CD4-positive, alpha-beta T cell treated with Interleukin-2 at 100 ng/mL for 4 hours (primary cell): ENCODE data around the gene DSCAM.

Source experiments
- DNase-seq: peaks from one replicate; pipeline ENCODE4 v3.0.0-alpha.2; 2020; ENCODE audit warnings: low spot score

The DSCAM gene

GRCh38 chr21:40706806-40707655 is 139.9 kb downstream of the DSCAM start:
- no peak for DNase-seq

DNA sequence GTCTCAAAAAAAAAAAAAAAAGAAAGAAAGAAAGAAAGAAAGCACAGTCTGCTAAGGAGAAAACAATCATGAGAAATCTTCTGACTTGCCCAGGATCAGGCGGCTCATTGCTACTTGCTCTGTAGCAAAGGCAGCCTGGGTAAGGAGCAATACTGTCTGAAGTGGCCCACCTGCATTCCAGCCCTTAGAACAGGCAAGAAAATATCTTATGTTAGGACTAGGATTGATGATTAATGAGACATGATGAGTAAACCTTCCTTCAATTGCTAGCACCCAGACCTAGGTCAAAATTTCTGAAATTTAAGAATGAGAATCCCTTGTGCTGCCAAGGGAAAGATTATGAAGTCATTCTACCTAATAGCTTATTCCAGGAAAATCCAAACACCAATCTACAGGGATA is 140.8 kb downstream of the DSCAM start:
- DNase-seq = no peak

DNA sequence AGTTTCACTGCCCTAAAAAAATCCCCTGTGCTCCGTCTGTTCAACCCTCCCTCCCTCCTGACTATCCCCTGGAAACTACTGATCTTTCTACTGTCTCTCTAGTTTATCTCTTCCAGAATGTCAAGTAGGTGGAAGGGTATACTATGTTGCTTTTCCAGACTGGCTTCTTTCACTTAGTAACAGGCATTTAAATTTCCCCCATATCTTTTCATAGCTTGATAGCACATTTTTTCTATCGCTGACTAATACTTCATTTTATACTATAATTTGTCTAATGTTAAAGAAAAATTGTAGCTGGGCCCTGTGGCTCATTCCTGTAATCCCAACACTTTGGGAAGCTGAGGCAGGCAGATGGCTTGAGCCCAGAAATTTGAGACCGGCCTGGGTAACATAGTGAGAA is 142.8 kb downstream of the DSCAM start:
- DNase-seq = no peak

DNA sequence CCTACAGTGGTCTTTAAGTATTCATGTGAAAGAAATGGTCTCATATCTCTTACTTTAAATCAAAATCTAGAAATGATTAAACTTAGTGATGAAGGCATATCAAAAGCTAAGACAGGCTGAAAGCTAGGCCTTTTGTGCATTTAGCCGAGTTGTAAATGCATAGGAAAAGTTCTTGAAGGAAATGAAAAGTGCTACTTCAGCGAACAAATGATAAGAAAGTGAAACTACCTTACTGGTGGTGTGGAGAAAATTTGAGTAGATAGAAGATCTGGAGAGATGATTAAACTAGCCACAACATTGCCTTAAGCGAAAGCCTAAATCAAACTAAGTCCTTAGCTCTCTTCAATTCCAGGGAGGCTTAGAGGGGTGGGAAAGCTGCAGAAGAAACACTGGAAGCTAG is 147.6 kb downstream of the DSCAM start:
- no peak for DNase-seq

DNA sequence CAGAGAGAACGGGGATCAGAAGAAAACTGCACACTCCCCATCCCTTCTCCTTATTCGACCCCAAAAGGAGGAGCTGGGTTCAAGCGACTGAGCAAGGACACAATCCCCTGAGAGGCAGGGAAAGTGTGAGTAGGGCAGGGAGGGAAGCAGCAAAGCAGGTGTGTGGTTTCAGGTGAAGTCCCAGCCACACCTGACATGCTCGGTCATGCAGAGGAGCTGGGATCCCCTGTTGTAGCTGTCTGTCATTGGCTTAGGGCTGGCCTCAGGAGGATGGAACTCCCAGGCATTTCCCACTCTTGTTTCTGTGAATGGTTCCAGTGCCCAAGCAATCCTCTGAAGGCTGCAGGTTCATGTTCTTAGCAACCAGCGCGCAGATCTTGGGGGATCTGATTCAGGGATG is 150.7 kb downstream of the DSCAM start:
- no peak for DNase-seq

GRCh38 chr21:40689840-40690360 is 157.1 kb downstream of the DSCAM start:
- DNase-seq = no peak

- no peak for DNase-seq
Measured at GRCh38 chr21:40689217-40689616, 157.7 kb downstream of the DSCAM start.

DNA sequence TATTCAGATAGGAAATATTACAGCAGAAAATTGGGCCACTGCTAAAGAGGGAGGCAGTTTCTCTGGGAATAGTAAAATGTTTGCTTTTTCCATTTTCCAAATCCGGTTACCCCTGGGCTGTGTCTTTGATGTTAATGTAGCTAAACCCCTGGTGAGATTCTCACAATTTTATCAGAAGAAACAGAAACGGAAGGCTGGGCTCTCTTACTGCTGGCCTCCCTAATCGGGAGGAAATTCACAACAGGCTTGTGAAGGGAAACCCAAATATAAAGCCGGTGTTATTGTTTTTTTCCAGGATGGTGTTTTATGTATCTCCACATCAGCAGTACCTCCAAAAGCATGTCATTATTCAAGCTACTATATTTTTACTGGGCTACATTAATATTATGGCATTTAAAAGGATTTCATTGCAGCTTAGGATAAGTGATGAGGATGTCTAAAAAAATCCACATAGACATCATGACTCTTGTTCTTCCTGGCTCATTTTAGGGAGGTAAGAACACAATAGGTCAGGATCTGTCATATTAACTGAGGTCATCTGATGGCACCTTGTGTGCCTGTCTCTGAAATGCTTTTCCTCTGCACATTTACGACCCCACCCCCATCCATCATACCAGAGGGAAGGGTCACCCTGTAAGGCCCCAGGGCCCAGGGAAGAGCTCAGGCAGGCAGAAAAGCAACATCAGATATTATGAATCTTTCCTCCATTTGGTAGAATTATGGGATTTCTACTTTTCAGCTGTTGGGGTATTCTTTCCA is 158.7 kb downstream of the DSCAM start:
- DNase-seq = no peak

GRCh38 chr21:40687625-40688024 is 159.3 kb downstream of the DSCAM start:
- DNase-seq = no peak

- DNase-seq = no peak
Measured at GRCh38 chr21:40686526-40686925, 160.4 kb downstream of the DSCAM start.

DNA sequence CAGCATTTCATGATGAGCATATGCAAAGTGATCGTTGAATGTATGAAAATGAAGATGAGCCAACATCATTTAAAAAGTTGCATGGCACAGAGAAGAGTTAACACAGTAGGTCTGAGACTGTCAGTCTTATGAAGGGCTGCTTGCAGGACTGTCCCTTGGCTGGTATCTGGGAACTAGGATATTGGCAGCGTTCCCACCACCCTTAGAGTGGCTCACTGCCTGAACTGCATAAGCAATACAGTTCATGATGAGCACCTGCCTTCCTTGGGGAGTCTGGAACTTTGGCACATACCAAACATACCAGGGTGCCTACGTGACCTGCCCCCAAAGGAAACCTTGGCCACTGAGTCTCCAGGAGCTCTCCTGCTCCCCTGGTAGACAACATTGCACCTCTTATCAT is 161.8 kb downstream of the DSCAM start:
- DNase-seq = no peak

DNA sequence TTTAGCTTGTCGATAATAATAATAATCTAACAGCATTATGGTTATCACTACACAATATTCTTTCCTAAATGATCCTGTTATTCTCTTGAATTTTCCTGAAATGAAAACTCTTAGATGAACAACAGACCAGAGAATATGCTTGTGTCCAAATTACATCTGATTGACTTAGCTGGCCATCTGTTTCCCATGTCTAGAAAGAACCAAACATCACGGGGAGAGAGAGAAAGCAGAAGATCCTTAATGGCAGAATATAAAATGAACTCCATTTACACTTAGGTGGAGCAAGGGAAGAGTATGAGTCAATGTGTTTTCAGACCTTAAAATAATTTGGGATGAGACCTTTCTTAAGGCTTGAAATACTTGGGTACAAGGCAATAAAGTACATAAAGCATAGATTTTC is 162.2 kb downstream of the DSCAM start:
- DNase-seq = no peak

DNA sequence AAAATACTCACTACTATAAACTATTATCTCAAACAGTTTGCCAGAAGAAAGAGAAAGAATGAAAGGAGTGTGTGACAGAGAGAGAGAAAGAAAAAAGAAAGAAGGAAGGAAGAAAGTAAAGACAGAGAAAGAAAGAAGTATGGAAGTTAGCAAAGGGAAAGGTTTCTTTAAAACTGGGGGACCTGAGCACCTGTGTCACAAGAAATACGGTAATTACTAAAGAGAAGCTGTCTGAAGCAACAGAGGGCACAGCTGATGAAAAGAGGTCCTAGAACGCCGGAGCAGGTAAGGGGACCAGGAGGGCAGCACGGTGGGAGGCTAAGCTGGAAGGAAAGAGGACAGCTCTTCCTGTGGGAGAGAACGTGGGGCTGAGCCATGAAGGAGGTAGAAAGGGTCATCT is 163.6 kb downstream of the DSCAM start:
- no peak for DNase-seq

GRCh38 chr21:40681164-40681859 is 165.6 kb downstream of the DSCAM start:
- DNase-seq = no peak

GRCh38 chr21:40680311-40680710 is 166.6 kb downstream of the DSCAM start:
- no peak for DNase-seq

DNA sequence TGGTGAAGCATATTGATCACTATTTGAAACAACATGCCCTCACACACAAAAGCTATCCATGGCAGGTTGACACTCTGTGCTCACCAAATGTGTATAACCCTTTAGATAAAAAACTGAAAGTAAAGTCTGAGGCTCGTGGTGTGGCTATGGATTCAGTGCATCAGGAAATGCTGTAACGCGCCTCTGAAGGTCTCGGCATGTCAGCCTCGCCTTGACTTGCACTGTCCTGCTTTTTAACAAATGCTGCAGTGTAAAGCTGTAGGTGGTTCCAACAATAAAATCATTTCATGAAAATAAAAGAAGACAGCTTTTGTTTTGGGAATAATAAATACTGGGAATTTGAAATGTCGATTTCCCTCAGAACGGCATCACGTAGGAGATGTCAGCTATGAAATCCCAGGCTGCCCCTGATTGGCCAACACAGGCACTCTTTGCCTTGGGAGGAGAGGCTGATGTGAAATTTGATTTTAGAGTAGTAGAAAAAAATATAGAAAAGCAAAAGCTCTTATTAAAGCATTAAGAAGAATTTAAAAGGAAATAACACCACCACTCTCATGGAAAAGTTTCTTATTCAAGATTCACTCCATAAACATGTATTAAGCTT is 168.2 kb downstream of the DSCAM start:
- no peak for DNase-seq

- no peak for DNase-seq
Measured at GRCh38 chr21:40675017-40675416, 171.9 kb downstream of the DSCAM start.

GRCh38 chr21:40672602-40673001 is 174.4 kb downstream of the DSCAM start:
- no peak for DNase-seq

DNA sequence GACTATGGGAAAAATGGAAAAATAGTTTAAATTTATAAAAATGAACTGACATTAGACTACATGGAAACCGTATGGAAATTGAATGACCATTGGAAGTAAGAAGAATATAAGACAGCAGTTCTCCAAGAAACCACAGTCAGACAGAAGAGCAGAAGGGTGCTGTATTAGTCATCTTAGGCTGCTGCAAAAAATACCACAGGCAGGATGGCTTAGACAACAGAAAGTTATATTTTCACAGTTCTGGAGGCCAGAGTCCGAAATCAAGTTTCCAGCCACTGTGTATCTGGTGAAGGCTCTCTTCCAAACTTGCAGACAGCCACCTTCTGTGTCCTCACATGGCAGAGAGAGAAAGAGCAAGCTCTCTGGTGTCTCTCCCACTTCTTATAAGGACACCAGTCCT is 175.2 kb downstream of the DSCAM start:
- DNase-seq = no peak

DNA sequence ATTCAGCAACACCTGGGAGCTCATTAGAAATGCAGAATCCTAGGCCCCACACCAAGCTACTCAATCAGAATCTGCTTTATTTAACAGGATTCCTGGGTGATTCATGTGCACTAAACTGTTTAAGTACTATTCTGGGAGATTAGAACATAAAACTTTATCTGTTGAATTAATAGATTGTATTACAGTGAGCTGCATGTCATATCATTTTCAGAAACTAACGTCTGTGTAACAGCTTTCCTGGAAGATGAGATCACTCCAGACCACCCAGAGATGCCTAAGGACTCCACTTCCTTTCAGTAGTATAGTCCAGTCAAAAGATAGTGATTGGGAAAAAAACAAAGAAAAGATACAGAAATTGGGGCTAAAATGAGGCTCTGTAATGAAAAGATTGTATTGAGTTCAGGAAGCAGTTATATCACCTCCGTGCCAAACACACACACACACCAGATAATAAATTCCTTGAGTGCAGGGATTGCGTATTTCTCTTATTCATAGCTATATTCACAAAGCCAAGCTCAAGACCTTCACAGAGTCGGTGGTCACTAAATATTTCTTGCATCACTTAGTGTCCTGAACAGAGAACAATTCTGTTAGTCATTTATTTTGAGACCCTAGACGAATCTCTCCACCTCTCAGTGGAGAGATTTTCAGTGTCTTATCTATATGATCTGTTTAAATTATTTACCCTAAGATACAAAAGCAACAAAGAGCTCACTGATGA is 178.2 kb downstream of the DSCAM start:
- DNase-seq = no peak

- DNase-seq = no peak
Measured at GRCh38 chr21:40667967-40668366, 179.0 kb downstream of the DSCAM start.

GRCh38 chr21:40662889-40663288 is 184.1 kb downstream of the DSCAM start:
- no peak for DNase-seq
